NCI-H2227 treated with DMSO at 0.1 percent for 48 hours (cell line): Measurements from ENCODE around the gene ANKH.

ENCODE experiments used
- DNase-seq: peaks from one replicate; lab custom pipeline; 2025; lab: John Stamatoyannopoulos, UW

Gene ANKH

GRCh38 chr5:14663734-14664269 is 207.8 kb downstream of the ANKH start:
- DNase-seq = peak; percentile 71

GRCh38 chr5:14662721-14663260 is 208.8 kb downstream of the ANKH start:
- DNase-seq = no peak

- DNase-seq = no peak
Observed at GRCh38 chr5:14660833-14661232, 210.7 kb downstream of the ANKH start.

- no peak for DNase-seq
Observed at GRCh38 chr5:14659821-14660607, 211.6 kb downstream of the ANKH start.

GRCh38 chr5:14656898-14657297 is 214.7 kb downstream of the ANKH start:
- no peak for DNase-seq

- DNase-seq = no peak
Observed at GRCh38 chr5:14655146-14655741, 216.3 kb downstream of the ANKH start.
